Measurements from ENCODE around the gene EDN3.
"Not testable (repeated sequence)": the region's sequence is repeated elsewhere in the genome, so short reads cannot be mapped to it uniquely, and the experiment has no call there.

EDN3 gene

DNA sequence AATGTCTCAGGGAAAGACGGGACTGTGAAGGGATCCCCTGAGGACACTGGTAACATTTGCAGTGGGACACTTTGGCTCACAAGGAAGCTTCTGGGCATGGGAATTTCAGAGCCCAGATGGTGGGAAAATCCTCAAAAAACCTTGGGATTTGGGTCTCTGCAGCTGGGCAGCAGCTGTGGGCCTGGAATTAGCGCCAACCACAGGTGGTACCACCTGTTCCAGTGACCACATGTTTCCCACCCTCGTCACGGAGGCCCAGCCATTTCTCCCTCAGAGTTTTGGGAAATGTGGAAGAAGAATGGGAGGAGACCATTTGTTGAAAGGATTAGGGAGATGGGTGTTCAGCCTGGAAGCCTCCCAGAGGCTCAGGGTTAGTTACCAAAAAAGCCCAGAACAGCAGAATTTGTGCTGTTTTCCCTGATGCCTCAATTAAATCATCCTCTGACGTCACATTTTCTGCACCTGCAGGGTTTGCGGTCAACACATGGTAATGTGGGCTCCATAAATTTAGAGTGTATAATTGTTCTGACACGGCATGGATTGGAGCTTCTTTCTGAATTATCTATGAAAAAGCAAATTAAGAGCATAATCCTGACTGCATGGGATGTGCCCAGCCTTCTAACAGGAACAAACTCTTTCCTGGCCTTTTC is 34.4 kb downstream of the EDN3 start:
- DNase-seq (ENCODE audit: low read depth in 2 of 3, low spot score in 1 of 3) = no peak

DNA sequence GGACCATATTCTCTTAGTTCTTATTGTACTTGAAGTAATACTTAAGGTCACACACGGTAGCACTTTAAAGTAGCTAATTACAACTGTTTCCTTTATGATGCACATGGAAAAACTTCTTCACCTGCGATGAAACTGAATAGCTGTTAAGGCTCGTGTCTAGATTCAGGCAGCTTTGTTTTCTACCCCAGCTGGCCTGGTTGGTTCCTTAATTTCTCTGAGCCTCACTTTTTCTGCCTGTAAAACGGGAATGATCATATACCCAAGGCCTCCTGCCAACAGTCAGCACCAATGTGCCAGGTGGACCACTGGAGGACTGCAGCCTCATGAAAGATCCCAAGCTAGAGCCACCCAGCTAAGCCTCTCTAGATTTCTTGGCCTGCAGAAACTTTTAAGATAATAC is 35.0 kb downstream of the EDN3 start:
- DNase-seq (ENCODE audit: low read depth in 2 of 3, low spot score in 1 of 3) = no peak

DNA sequence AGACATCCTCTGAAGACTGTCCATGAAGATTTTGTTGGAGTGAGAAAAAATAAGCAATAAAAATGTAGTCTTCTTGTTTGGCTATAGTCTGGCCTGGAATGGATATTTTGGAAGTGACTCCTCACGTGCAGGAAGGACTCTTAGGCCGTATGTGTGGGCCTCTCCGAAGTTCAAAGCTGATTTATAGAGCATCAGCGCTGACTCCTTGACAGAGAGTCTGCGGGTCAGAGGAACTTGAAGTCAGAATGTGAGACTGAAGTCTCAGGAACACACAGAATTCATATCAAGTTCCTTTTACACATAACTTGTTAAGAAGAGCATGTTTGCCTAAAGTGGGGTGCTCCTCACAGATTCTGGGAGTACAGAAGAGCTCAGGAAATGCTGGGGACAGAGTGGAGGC is 36.1 kb downstream of the EDN3 start:
- DNase-seq (ENCODE audit: low read depth in 2 of 3, low spot score in 1 of 3) = no peak

DNA sequence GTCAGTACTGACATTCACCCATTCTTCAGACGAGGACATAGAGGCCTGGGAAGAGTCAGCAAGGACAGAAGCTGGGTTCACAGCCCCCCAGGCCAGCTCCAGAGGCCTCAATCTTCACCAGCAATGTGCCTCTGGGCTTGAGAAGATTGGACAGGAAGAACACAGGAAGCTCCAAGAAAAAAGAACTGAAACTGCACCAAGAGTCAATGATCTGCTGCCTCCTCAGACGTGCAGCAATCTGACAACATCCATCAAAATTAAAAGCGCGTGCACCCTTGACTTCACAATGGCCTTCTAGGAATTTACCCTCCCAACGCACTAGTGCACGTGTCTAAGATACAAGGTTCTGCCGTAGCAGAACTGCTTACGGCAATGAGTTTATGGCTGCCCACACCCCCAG is 38.0 kb downstream of the EDN3 start:
- not testable (repeated sequence) for DNase-seq (ENCODE audit: low read depth in 2 of 3, low spot score in 1 of 3)

DNA sequence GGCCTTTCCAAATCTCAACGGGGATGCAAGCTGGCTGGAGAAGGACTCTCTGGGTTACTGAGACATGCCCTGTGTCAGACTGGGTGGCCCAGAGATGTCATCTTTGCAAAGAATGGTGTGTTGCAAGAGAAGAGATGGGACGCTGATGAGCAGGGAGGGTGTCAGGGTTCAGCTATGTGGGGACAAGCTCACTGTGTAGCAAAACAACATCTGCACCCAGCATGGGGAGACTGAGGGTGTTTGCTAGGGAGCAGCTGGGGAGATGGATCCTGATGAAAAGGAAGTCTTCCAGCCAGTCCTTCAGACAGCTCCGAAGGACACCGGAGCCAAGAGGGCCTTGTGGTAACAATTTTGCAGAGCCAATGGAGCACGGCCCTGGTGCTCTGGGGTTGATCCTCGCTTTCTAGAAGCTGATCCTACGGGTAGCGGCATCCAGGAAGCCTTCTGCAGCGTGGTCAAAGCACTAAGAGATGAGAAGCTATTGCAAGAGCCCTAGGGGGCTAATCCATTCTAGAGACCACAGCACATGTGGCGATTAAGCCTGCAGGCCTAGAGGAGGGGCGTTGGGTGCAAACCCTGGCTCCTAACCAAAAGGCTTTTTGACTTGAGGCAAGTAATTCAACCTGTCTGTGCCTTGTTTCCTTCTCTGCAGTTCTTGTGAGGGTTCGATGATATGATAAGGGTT is 39.9 kb downstream of the EDN3 start:
- DNase-seq (ENCODE audit: low read depth in 2 of 3, low spot score in 1 of 3) = no peak

DNA sequence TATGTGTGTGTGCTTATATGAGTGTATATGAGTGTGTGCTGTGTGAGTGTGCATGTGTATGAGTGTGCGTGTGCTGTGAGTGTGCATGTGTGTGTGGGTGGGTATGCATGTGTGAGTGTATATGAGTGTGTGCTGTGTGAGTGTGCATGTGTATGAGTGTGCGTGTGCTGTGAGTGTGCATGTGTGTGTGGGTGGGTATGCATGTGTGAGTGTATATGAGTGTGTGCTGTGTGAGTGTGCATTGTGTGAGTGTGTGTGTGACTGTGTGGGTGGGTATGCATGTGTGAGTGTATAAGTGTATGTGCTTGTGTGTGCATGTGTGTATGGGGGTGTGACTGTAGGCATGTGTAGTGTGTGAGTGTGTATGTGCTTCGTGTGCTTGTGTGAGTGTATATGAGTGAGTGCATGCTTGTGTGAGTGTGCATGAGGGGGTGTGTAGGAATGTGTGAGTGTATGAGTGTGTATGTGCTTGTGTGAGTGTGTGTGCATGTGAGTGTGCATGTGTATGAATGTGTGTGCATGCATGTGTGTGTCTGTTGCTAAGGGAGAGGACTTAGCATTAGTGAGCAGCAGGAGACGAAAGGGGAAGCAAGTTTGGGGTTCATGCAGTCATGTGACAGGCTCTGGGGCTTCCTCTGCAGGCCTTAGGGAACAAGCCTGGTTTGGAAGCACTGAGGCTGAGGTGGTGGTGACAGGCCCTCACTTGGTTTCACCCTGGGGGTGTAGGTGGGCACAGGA is 41.0 kb downstream of the EDN3 start:
- DNase-seq (ENCODE audit: low read depth in 2 of 3, low spot score in 1 of 3) = not testable (repeated sequence)

DNA sequence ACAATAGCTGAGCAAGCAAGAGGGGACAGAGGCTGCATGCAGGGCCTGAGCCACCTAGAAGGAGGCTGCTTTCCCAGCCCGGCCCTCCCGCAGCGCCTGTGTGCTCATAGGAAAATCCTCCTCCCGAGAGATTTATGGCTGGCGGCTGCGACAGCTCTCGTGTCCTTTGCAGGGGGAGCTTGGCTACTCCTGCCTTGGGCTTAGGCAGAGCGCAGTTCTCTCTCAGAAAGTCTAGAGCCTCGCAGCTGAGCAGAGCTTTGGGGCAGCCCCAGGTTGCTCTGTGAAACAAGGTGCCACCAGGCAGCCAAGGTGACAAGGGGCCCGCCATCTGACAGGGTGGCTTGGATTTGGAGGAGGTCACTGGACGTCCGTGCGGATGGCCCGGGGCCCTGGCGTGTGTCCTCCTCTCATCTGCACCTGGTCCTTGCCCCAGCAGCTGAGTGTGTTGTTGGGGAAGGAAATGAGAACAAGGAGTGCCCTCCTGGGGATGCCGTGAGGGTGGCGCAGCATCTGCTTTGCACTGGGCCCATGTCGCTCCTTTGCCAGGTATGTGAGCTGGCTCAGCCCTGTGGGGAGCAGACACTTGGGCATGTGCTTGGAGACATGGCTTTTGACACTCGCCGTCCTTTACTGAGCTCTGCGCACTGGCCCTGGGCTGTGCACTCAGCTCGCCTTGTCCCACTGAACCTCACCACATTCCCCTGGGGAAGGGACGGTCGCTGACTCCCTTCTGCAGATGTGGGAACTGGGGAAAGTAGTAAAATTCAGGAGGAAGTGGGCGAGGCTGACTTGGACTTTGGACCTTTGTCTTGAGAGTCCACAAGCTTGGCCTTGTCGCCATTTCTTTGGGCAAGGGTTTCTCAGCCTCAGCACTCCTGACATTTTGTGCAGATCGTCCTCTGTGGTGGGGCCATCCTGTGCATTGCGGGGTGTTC is 41.9 kb downstream of the EDN3 start:
- no peak for DNase-seq (ENCODE audit: low read depth in 2 of 3, low spot score in 1 of 3)

DNA sequence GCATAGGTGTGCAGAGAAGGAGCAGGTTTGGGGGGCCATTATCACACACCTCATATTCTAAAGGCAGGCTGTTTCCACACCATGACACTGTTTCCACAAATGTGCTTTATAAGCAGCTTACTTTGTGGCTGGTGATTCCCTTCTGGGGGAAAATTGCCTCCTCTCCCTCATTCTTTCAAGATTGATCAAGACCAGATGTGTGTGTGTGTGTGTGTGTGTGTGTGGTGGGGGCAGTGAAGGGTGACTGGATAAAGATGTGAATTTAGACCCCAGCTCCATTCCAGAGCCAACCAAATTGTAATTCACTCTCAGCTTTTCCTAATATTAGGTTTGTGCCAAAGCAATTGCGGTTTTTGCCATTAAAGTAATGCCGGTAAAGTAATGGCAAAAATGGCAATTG is 45.6 kb downstream of the EDN3 start:
- DNase-seq (ENCODE audit: low read depth in 2 of 3, low spot score in 1 of 3) = no peak

DNA sequence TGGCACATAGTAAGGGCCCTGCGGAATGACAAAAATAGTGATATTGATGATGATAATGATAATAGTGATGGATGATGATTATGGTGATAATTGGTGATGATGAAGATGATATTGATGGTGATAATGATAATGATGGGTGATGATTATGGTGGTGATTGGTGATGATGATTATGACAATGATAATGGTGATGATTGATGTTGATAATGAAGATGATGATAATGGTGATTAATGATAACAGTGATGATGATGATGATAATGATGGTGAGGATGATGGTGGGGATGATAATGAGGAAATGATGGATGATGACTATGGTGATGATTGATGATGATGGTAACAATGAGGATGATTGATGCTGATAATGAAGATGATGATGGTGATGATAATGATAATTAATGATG is 48.9 kb downstream of the EDN3 start:
- no peak for DNase-seq (ENCODE audit: low read depth in 2 of 3, low spot score in 1 of 3)

DNA sequence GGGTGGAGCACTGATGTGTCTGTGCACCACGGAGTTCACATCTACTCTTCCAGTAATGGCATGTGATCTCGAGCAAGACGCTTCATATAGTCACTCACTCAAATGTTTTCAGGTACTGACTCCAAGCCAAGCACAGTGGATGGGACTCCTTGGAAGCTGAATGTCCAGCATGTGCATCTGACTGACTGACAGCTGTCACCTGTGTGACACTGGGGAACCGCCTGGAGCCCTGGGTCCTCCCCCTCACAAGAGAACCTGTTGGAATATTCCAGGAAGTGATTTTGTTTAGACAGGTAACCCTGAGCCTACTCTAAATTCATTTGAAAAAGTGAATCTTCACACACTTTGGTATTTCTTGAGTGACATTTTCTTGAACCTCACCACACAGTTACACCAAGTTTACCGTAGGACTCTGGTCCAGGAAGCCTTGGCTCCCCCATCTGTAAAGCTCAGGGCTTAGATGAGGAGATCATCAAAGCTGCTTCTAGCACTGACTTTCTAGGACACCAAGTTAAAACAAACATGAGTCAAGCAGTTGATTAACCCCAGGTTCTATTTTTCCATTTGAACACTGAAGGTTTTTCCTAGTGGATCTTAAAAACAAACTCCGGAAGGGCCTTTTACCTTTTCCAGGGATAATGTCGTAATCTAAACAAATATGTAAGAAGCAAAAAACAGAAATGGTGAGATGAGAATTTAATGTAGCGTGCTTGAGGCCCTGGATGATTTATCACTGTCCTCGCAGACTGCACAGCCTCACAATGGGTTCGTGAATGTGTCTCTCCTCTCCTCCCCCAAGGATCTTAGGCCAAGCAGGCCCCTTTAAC is 50.1 kb downstream of the EDN3 start:
- no peak for DNase-seq (ENCODE audit: low read depth in 2 of 3, low spot score in 1 of 3)

DNA sequence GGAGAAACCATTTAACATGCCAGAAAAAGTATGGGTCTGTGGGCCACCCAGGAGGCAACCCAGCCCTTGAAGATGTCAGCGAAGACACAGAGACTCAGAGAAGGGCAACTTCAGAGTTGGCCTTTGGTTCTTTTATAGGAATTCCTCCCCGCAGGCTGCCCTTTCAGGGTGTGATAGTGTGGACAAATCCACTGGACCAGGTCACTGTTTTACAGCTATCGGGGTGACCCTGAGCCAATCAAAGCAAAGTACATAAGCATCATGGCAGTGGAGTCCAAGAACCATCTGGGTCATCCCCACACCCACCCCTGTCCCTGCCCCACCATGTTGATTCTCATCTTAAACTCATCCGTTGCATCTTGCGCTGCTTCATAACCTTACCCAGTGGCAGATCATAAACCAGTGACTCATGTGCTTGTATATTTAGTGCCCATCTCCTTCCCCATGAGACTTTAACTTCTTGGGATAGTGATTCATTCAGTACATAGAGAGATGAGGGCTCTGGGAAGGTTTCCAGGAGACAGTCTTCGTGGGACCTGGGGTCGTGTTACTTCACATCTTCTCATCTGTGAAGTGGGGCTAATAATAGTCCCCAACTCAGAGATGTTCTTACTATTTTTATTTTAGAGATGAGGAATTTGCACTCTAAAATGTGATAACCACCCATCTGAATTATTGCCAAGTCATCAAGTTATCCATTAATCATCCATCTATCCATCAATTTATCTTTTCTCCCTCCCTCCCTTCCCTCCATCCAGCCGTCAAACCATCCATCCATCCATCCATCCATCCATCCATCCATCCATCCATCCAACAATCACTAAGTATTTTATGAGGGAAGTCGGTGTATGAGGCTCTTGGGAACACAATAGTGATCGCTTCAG is 51.0 kb downstream of the EDN3 start:
- no peak for DNase-seq (ENCODE audit: low read depth in 2 of 3, low spot score in 1 of 3)

DNA sequence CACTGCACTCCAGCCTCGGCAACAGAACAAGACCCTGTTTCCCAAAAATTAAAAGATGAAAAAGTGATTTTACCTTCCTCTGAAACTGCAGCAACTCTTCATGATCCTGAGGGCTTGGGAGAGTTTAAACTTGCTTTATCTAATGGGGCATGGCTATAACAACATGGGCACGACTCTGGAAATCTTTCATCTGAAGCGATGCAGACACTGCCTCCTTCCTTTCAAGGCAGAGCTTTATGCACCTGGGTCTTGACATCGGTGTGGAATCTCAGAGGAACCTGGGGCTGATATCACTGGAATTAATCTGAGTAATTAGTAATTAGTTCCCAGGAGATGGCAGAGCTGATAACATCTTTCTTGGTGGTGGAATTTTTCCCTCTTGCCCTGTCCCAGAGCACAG is 52.1 kb downstream of the EDN3 start:
- DNase-seq (ENCODE audit: low read depth in 2 of 3, low spot score in 1 of 3) = no peak

DNA sequence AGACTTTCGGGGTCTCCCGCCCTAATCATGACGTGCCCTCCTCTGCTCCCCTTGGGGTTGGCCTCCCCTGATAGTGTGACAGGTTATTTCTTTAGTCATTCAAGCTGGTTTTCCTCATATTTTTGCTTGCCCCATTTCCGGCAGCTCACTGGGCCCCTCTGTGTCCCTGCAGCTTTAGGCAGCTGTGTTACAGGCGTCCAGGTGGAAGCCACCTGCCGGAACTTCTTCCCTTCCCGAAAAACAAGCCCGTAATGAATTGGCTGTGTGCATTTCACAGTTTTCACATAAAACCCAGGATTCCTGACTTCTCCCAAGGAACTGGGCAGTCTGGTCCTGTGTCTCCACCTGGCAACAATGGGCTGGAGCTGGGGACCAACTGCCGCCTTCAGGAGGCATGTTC is 52.6 kb downstream of the EDN3 start:
- DNase-seq (ENCODE audit: low read depth in 2 of 3, low spot score in 1 of 3) = no peak

DNA sequence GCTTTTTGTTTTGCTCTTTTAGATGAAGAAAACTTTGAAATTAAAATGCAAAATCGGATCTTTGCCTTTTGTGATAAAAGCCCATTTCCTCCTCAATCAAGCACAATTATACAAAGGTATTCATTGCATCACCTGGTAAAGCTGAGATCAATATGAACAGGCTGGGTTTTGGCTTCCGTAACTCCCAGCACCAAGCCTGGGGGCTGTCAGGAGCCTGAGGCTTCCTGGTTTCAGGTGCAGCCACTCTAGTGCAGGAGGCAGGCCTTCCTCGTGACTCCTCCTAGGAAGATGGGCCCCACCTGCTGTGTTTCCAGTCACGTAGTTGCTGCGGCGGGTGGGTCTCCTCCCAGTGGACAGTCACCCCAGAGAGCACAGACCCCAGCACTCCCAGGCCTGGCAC is 54.0 kb downstream of the EDN3 start:
- no peak for DNase-seq (ENCODE audit: low read depth in 2 of 3, low spot score in 1 of 3)

DNA sequence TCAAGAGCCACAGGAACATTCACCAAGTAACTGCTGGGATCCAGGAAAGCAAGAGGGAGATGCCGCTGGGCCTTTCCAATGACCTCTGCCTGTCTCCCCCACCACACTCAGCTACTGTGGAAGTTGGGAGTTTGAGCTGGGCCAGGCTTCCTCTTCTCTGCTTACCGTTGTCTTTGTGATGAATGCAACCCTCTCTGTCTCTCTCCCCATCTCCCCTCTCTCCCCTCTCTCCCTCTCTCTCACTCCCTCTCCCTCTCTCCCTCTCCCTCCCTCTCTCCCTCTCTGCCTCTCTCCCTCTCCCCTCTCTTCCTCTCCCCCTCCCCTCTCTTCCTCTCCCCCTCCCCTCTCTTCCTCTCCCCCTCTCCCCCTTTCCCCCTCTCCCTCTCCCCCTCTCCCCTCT is 54.8 kb downstream of the EDN3 start:
- no peak for DNase-seq (ENCODE audit: low read depth in 2 of 3, low spot score in 1 of 3)

DNA sequence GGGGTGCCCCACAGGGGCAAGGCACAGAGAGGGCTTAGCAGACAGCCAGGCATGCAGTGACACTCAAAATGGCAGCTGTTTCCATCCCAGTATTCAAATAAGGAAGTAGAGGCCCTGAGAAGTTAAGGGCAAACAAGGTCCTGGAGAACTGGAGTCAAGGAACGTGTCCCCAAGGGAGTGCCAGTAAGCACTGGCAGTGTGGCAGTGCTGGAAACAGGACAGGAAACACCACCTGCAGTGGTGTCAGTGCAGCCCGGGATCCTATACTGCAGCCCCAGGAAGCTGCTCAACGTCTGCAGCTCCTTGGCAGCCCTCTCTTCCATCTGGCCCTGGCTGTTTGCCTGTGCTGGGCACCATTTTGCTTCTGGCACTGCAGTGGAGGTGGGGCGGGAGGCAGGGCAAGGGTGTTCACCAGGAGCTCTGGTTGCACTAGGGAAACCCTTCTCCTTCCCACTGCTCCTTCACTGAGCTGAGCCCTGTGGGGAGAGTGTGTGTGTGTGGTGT is 56.3 kb downstream of the EDN3 start:
- DNase-seq (ENCODE audit: low read depth in 2 of 3, low spot score in 1 of 3) = no peak

DNA sequence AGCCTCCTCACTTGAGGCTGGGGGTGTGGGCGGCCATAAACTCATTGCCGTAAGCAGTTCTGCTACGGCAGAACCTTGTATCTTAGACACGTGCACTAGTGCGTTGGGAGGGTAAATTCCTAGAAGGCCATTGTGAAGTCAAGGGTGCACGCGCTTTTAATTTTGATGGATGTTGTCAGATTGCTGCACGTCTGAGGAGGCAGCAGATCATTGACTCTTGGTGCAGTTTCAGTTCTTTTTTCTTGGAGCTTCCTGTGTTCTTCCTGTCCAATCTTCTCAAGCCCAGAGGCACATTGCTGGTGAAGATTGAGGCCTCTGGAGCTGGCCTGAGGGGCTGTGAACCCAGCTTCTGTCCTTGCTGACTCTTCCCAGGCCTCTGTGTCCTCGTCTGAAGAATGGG is 58.4 kb downstream of the EDN3 start:
- not testable (repeated sequence) for DNase-seq (ENCODE audit: low read depth in 2 of 3, low spot score in 1 of 3)

DNA sequence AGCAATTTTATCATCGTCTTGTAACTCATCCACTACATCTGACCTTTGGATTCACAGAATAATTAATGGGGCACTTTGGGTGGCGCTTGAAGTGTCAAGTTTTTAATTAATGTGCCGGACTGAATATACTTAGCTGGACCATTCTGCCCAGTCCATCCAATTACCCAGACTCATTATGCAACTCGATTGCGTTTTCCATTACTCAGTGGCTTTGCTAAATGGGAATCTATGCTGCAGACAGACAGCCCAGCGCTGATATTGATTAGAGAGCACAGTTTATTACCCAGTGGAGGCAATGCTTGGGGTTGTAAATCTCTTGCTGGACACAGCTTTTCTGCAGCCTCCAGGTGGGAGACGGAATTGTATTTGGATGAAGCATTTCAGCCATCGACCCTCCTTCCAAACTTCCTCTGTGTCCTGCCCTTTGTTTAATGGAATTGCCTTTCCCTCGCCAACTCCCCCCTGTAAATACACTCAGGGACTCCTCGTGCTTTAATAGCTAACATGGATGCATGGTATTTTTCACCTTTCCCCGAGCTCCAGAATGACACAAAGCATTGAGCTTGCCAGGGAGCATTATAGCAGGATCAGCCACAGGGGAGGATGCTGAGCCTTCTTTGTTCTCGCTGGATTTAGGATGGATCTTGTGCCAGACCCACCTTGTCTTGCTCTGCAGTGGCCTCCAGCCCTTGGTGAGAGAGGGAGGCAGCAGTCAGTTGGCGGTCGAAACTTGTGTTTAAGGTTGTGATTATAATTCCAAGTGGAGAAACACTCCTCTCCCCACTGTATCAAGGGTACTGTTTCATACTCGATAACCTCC is 59.7 kb downstream of the EDN3 start:
- no peak for DNase-seq (ENCODE audit: low read depth in 2 of 3, low spot score in 1 of 3)
